ENCODE results near the gene TES. TPM values are rescaled to one million over a fixed set of nuclear protein-coding genes. Genes with fewer than 3 reads are reported as not detected.
"Not testable (repeated sequence)": the region's sequence is repeated elsewhere in the genome, so short reads cannot be mapped to it uniquely, and the experiment has no call there.

TES gene
- total RNA-seq, 2 experiments from 2014 or later: 134 to 140 TPM

GRCh38 chr7:116173051-116174028 is 37.0 kb upstream of the TES start:
- Mint-ChIP-seq H3K27ac (no peak overlapping the region), H3K36me3 (ENCODE audit: low read depth) (no peaks in the 10 kb centered on the region), H3K4me1 (peaks cover 7% of the 10 kb centered on the region), H3K27me3 (peaks cover 27% of the 10 kb centered on the region), H3K9me3 (peaks cover 4% of the 10 kb centered on the region), H3K4me3 (no peak overlapping the region)
- DNase-seq: no peak
- ChIA-PET CTCF (interaction anchor here (1.0 to 4.0 kb wide), 10 partner anchors 10 to 637 kb away, joined by 3 to 29 read pairs (median 8); no protein-coding TSS in a partner anchor), POLR2A (interaction anchor here (1.0 kb wide), 1 partner anchor 10 kb away, joined by 4 read pairs; no protein-coding TSS in a partner anchor)

- POLR2A ChIA-PET; H3K27ac Mint-ChIP-seq; H3K4me3 Mint-ChIP-seq; H3K9me3 Mint-ChIP-seq; H3K4me1 Mint-ChIP-seq; H3K36me3 Mint-ChIP-seq (ENCODE audit: low read depth); DNase-seq: not testable (repeated sequence)
- H3K27me3 Mint-ChIP-seq: peaks cover 20% of the 10 kb centered on the region
- CTCF ChIA-PET: interaction anchor here (0.7 to 1.2 kb wide), 2 partner anchors 17 to 37 kb away, joined by 3 read pairs; no protein-coding TSS in a partner anchor
These were observed 35.2 kb upstream of the TES start for GRCh38 chr7:116175095-116175494.

GRCh38 chr7:116176226-116176625 is 34.1 kb upstream of the TES start:
- peaks cover 11% of the 10 kb centered on the region for H3K27me3 Mint-ChIP-seq
- H3K36me3 Mint-ChIP-seq (ENCODE audit: low read depth): no peaks in the 10 kb centered on the region
- no peaks in the 10 kb centered on the region for H3K4me1 Mint-ChIP-seq
- H3K9me3 Mint-ChIP-seq: peaks cover 4% of the 10 kb centered on the region
- ChIA-PET POLR2A (interaction anchor here (1.0 kb wide), 1 partner anchor 35 kb away, joined by 3 read pairs; the partner anchor contains the start of gene TES), CTCF (interaction anchor here (0.8 to 7.7 kb wide), 10 partner anchors 9 to 415 kb away, joined by 3 to 198 read pairs (median 3); no protein-coding TSS in a partner anchor)
- H3K27ac Mint-ChIP-seq: no peak overlapping the region
- DNase-seq: no peak
- H3K4me3 Mint-ChIP-seq: no peak overlapping the region

- Mint-ChIP-seq H3K4me1 (no peaks in the 10 kb centered on the region), H3K27ac (no peak overlapping the region), H3K4me3 (no peak overlapping the region)
These were observed 33.3 kb upstream of the TES start for GRCh38 chr7:116177009-116177408.

GRCh38 chr7:116180302-116180701 is 30.0 kb upstream of the TES start:
- POLR2A ChIA-PET: interaction anchor here (0.6 to 2.3 kb wide), 6 partner anchors 30 to 409 kb away, joined by 3 to 14 read pairs (median 3); partner anchors contain the start of gene TES
- Mint-ChIP-seq H3K27ac (no peak overlapping the region), H3K36me3 (ENCODE audit: low read depth) (no peaks in the 10 kb centered on the region), H3K9me3 (peaks cover under 1% of the 10 kb centered on the region), H3K4me1 (no peaks in the 10 kb centered on the region), H3K4me3 (no peak overlapping the region), H3K27me3 (peaks cover 3% of the 10 kb centered on the region)
- CTCF ChIA-PET: interaction anchor here (0.7 to 7.7 kb wide), 31 partner anchors 9 to 413 kb away, joined by 3 to 198 read pairs (median 4); partner anchors contain the start of gene TES
- DNase-seq: no peak

More at GRCh38 chr7:116177009-116177408, 33.3 kb upstream of the TES start:
- no peak for DNase-seq
- peaks cover 4% of the 10 kb centered on the region for H3K9me3 Mint-ChIP-seq
- POLR2A ChIA-PET: no interaction called here
- no peaks in the 10 kb centered on the region for H3K36me3 Mint-ChIP-seq (ENCODE audit: low read depth)
- CTCF ChIA-PET: interaction anchor here (1.4 to 7.7 kb wide), 8 partner anchors 10 to 415 kb away, joined by 3 to 198 read pairs (median 5); no protein-coding TSS in a partner anchor
- peaks cover 4% of the 10 kb centered on the region for H3K27me3 Mint-ChIP-seq

- H3K36me3 Mint-ChIP-seq (ENCODE audit: low read depth): no peaks in the 10 kb centered on the region
- H3K9me3 Mint-ChIP-seq: no peaks in the 10 kb centered on the region
- DNase-seq: no peak
- ChIA-PET CTCF (interaction anchor here (0.8 to 7.7 kb wide), 4 partner anchors 29 to 59 kb away, joined by 3 to 198 read pairs (median 32); partner anchors contain the start of gene TES), POLR2A (interaction anchor here (2.3 kb wide), 1 partner anchor 29 kb away, joined by 14 read pairs; the partner anchor contains the start of gene TES)
- peaks cover 3% of the 10 kb centered on the region for H3K27me3 Mint-ChIP-seq
- H3K4me3 Mint-ChIP-seq: no peak overlapping the region
- H3K27ac Mint-ChIP-seq: no peak overlapping the region
- H3K4me1 Mint-ChIP-seq: no peaks in the 10 kb centered on the region
These were observed 28.3 kb upstream of the TES start for GRCh38 chr7:116182023-116182422.

- no peak for DNase-seq
- Mint-ChIP-seq H3K9me3 (peaks cover 8% of the 10 kb centered on the region), H3K27me3 (peaks cover 7% of the 10 kb centered on the region), H3K4me3 (no peak overlapping the region), H3K4me1 (no peaks in the 10 kb centered on the region), H3K27ac (no peak overlapping the region), H3K36me3 (ENCODE audit: low read depth) (no peaks in the 10 kb centered on the region)
- POLR2A ChIA-PET: no interaction called here
- CTCF ChIA-PET: interaction anchor here (1.9 kb wide), 1 partner anchor 406 kb away, joined by 5 read pairs; no protein-coding TSS in a partner anchor
These were observed 24.9 kb upstream of the TES start for GRCh38 chr7:116185450-116185849.

- Mint-ChIP-seq H3K4me3 (no peak overlapping the region), H3K4me1 (no peaks in the 10 kb centered on the region), H3K9me3 (peaks cover 8% of the 10 kb centered on the region), H3K27me3 (peaks cover 9% of the 10 kb centered on the region), H3K27ac (no peak overlapping the region), H3K36me3 (ENCODE audit: low read depth) (no peaks in the 10 kb centered on the region)
- ChIA-PET CTCF (interaction anchor here (1.9 kb wide), 1 partner anchor 405 kb away, joined by 5 read pairs; no protein-coding TSS in a partner anchor), POLR2A (no interaction called here)
- no peak for DNase-seq
These were observed 24.4 kb upstream of the TES start for GRCh38 chr7:116185956-116186355.

GRCh38 chr7:116187400-116187799 is 22.9 kb upstream of the TES start:
- no peak for DNase-seq
- CTCF ChIA-PET: interaction anchor here (1.9 kb wide), 1 partner anchor 404 kb away, joined by 5 read pairs; no protein-coding TSS in a partner anchor
- POLR2A ChIA-PET: interaction anchor here (1.3 kb wide), 1 partner anchor 23 kb away, joined by 3 read pairs; the partner anchor contains the start of gene TES

GRCh38 chr7:116193329-116194087 is 16.8 kb upstream of the TES start:
- no peak overlapping the region for H3K4me3 Mint-ChIP-seq
- no peaks in the 10 kb centered on the region for H3K36me3 Mint-ChIP-seq (ENCODE audit: low read depth)
- DNase-seq: no peak
- no peak overlapping the region for H3K27ac Mint-ChIP-seq
- POLR2A ChIA-PET: no interaction called here
- no peaks in the 10 kb centered on the region for H3K9me3 Mint-ChIP-seq
- peaks cover 7% of the 10 kb centered on the region for H3K27me3 Mint-ChIP-seq
- CTCF ChIA-PET: no interaction called here
- no peaks in the 10 kb centered on the region for H3K4me1 Mint-ChIP-seq

More at GRCh38 chr7:116187400-116187799, 22.9 kb upstream of the TES start:
- peaks cover 11% of the 10 kb centered on the region for H3K27me3 Mint-ChIP-seq
- no peaks in the 10 kb centered on the region for H3K36me3 Mint-ChIP-seq (ENCODE audit: low read depth)
- no peaks in the 10 kb centered on the region for H3K4me1 Mint-ChIP-seq
- H3K27ac Mint-ChIP-seq: no peak overlapping the region
- peaks cover 8% of the 10 kb centered on the region for H3K9me3 Mint-ChIP-seq
- H3K4me3 Mint-ChIP-seq: no peak overlapping the region

GRCh38 chr7:116194115-116194514 is 16.2 kb upstream of the TES start:
- Mint-ChIP-seq H3K27me3 (peaks cover 7% of the 10 kb centered on the region), H3K9me3 (no peaks in the 10 kb centered on the region), H3K36me3 (ENCODE audit: low read depth) (no peaks in the 10 kb centered on the region), H3K4me3 (no peak overlapping the region), H3K4me1 (no peaks in the 10 kb centered on the region), H3K27ac (no peak overlapping the region)
- POLR2A ChIA-PET: no interaction called here
- CTCF ChIA-PET: no interaction called here
- no peak for DNase-seq

- Mint-ChIP-seq H3K4me3 (no peak overlapping the region), H3K27me3 (peaks cover 7% of the 10 kb centered on the region), H3K27ac (no peak overlapping the region), H3K9me3 (no peaks in the 10 kb centered on the region), H3K36me3 (ENCODE audit: low read depth) (no peaks in the 10 kb centered on the region), H3K4me1 (no peaks in the 10 kb centered on the region)
- ChIA-PET POLR2A (interaction anchor here (0.8 kb wide), 1 partner anchor 15 kb away, joined by 3 read pairs; the partner anchor contains the start of gene TES), CTCF (interaction anchor here (1.2 to 1.3 kb wide), 2 partner anchors 16 to 41 kb away, joined by 3 to 8 read pairs; no protein-coding TSS in a partner anchor)
- DNase-seq: no peak
These were observed 14.9 kb upstream of the TES start for GRCh38 chr7:116195451-116195850.

Data from activated CD4-positive, alpha-beta memory T cell treated with anti-CD3 and anti-CD28 coated beads, Interleukin-2, amount 10 ng/mL, durations not matched to agents 7 days and 5 days (primary cell).